Astrocyte (in vitro differentiated cells and primary cell): ENCODE results near the gene DDX4.

Experiments used
- EZH2 ChIP-seq: IDR thresholded peaks from 2 replicates; pipeline ENCODE4 v1.6.1; 2012; ENCODE audit warnings: mild to moderate bottlenecking, low read length, inconsistent platforms; ENCODE audit not compliant: insufficient read depth
- TF ChIP-seq, protein P1 (sequence below): IDR thresholded peaks from 2 replicates; pipeline ENCODE4 v1.5.1; 2011; ENCODE audit warnings: low read depth, mild to moderate bottlenecking, inconsistent platforms, low read length, moderate library complexity; ENCODE audit not compliant: insufficient read depth

DNA sequence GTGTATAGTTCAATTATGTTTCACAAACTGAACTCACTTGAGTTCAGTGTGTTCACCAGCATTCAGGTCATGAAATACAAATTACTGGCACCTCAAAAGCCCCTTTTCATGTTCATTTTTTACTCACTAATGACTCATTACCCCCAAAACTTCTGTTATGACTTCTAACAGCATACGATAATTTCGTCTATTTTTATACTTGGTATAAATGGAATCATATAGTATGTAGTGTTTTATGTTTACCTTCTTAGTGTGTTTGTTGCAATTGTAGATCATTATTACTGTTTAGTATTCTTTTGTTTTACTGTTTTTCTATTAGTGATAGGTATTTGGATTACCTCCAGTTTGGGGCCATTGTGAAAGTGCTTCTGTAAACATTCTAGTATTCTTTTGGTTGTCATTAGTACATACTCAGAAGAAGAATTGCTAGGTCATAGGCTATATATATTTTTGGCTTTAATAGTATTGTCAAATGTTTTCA is 33.4 kb downstream of the DDX4 start:
- TF ChIP-seq, protein P1, sequence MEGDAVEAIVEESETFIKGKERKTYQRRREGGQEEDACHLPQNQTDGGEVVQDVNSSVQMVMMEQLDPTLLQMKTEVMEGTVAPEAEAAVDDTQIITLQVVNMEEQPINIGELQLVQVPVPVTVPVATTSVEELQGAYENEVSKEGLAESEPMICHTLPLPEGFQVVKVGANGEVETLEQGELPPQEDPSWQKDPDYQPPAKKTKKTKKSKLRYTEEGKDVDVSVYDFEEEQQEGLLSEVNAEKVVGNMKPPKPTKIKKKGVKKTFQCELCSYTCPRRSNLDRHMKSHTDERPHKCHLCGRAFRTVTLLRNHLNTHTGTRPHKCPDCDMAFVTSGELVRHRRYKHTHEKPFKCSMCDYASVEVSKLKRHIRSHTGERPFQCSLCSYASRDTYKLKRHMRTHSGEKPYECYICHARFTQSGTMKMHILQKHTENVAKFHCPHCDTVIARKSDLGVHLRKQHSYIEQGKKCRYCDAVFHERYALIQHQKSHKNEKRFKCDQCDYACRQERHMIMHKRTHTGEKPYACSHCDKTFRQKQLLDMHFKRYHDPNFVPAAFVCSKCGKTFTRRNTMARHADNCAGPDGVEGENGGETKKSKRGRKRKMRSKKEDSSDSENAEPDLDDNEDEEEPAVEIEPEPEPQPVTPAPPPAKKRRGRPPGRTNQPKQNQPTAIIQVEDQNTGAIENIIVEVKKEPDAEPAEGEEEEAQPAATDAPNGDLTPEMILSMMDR: no peak
- TF ChIP-seq EZH2: no peak
